Astrocyte (in vitro differentiated cells and primary cell): ENCODE data around the gene KRTAP5-5. TPM values are rescaled to one million over a fixed set of nuclear protein-coding genes. Genes with fewer than 3 reads are reported as not detected.

ENCODE experiments used
- DNase-seq: peaks from one replicate; pipeline ENCODE4 v3.0.0-alpha.2; 2010; ENCODE audit warnings: low read depth
- FAIRE-seq: peaks from 2 replicates; lab custom pipeline; 2011; peaks lifted over from hg19 to GRCh38; lab: Jason Lieb, UNC
- H2AFZ ChIP-seq: 2 replicates; pipeline ENCODE4 v1.6.0; 2012; ENCODE audit warnings: low read depth, low read length, inconsistent platforms
- H3K27ac ChIP-seq: 2 replicates; pipeline ENCODE4 v1.5.1; 2011; ENCODE audit warnings: low read depth, low read length, inconsistent platforms
- H3K27me3 ChIP-seq: 2 replicates; pipeline ENCODE4 v1.6.0; 2011; ENCODE audit warnings: low read length, inconsistent platforms; ENCODE audit not compliant: insufficient read depth
- H3K36me3 ChIP-seq: 2 replicates; pipeline ENCODE4 v1.5.1; 2011; ENCODE audit warnings: low read length, inconsistent platforms; ENCODE audit not compliant: insufficient read depth
- H3K4me1 ChIP-seq: 2 replicates; pipeline ENCODE4 v1.5.1; 2011; ENCODE audit warnings: low read length, inconsistent platforms; ENCODE audit not compliant: insufficient read depth
- H3K4me2 ChIP-seq: 2 replicates; pipeline ENCODE4 v1.6.0; 2012; ENCODE audit warnings: low read length, inconsistent platforms
- H3K4me3 ChIP-seq: 2 replicates; pipeline ENCODE4 v1.5.1; 2011; ENCODE audit warnings: low read depth, mild to moderate bottlenecking, low read length, inconsistent platforms; ENCODE audit not compliant: insufficient read depth
- H3K79me2 ChIP-seq: 2 replicates; pipeline ENCODE4 v1.6.0; 2012; ENCODE audit warnings: mild to moderate bottlenecking, low read length, inconsistent platforms; ENCODE audit not compliant: insufficient read depth
- H3K9ac ChIP-seq: 2 replicates; pipeline ENCODE4 v1.6.0; 2012; ENCODE audit warnings: mild to moderate bottlenecking, low read length, inconsistent platforms
- H3K9me3 ChIP-seq: 2 replicates; pipeline ENCODE4 v1.5.1; 2012; ENCODE audit warnings: low read depth, mild to moderate bottlenecking, low read length, inconsistent platforms; ENCODE audit not compliant: insufficient read depth
- H4K20me1 ChIP-seq: 2 replicates; pipeline ENCODE4 v1.6.0; 2012; ENCODE audit warnings: low read length, inconsistent platforms; ENCODE audit not compliant: insufficient read depth
- H3K27ac Mint-ChIP-seq: one replicate; pipeline ENCODE4 v1.8.0; 2021; ENCODE audit warnings: mild to moderate bottlenecking, mixed read lengths; ENCODE audit not compliant: unreplicated experiment
- H3K27me3 Mint-ChIP-seq: one replicate; pipeline ENCODE4 v1.8.0; 2021; ENCODE audit warnings: low read depth, mixed read lengths; ENCODE audit not compliant: unreplicated experiment
- H3K36me3 Mint-ChIP-seq: one replicate; pipeline ENCODE4 v1.8.0; 2021; ENCODE audit warnings: low read depth, mixed read lengths; ENCODE audit not compliant: unreplicated experiment
- H3K4me1 Mint-ChIP-seq: one replicate; pipeline ENCODE4 v1.8.0; 2021; ENCODE audit warnings: low read depth, mixed read lengths; ENCODE audit not compliant: unreplicated experiment
- H3K4me3 Mint-ChIP-seq: one replicate; pipeline ENCODE4 v1.8.0; 2021; ENCODE audit warnings: mild to moderate bottlenecking, moderate library complexity, mixed read lengths; ENCODE audit not compliant: unreplicated experiment
- H3K9me3 Mint-ChIP-seq: one replicate; pipeline ENCODE4 v1.8.0; 2021; ENCODE audit warnings: mild to moderate bottlenecking, mixed read lengths; ENCODE audit not compliant: unreplicated experiment
- CTCF ChIP-seq: IDR thresholded peaks from 2 replicates; pipeline ENCODE4 v1.5.1; 2011; ENCODE audit warnings: low read depth, mild to moderate bottlenecking, inconsistent platforms, low read length, moderate library complexity; ENCODE audit not compliant: insufficient read depth
- EZH2 ChIP-seq: IDR thresholded peaks from 2 replicates; pipeline ENCODE4 v1.6.1; 2012; ENCODE audit warnings: mild to moderate bottlenecking, low read length, inconsistent platforms; ENCODE audit not compliant: insufficient read depth
- total RNA-seq: library from RNA; stranded (reverse); gene quantifications from 2 replicates; pipeline ENCODE4 v1.2.1, GENCODE V29; 2021

Gene KRTAP5-5
- total RNA-seq, 1 donor from 2014 or later: not detected

- no peaks in the 10 kb centered on the region for H3K36me3 Mint-ChIP-seq
- no peak overlapping the region for H3K27ac Mint-ChIP-seq
Measured at GRCh38 chr11:1637628-1638027, 8.1 kb downstream of the KRTAP5-5 start.

GRCh38 chr11:1638344-1638743 lies 8.8 kb downstream of the KRTAP5-5 start:
- H3K27ac ChIP-seq: no peak overlapping the region
- H3K9me3 ChIP-seq: no peaks in the 10 kb centered on the region
- H2AFZ ChIP-seq: no peak overlapping the region
- H3K27me3 ChIP-seq: peaks cover 21% of the 10 kb centered on the region
- no peak overlapping the region for H3K4me3 ChIP-seq
- Mint-ChIP-seq H3K4me3 (no peak overlapping the region), H3K27ac (no peak overlapping the region), H3K4me1 (no peaks in the 10 kb centered on the region), H3K27me3 (peaks cover 59% of the 10 kb centered on the region), H3K9me3 (peaks cover 3% of the 10 kb centered on the region), H3K36me3 (no peaks in the 10 kb centered on the region)
- no peaks in the 10 kb centered on the region for H3K4me1 ChIP-seq
- no peak overlapping the region for H3K4me2 ChIP-seq
- FAIRE-seq (no peak), DNase-seq (no peak)
- H3K9ac ChIP-seq: no peak overlapping the region
- no peaks in the 10 kb centered on the region for H3K79me2 ChIP-seq
- H4K20me1 ChIP-seq: no peaks in the 10 kb centered on the region
- TF ChIP-seq EZH2 (no peak), CTCF (no peak)
- H3K36me3 ChIP-seq: no peaks in the 10 kb centered on the region

More at GRCh38 chr11:1637628-1638027, 8.1 kb downstream of the KRTAP5-5 start:
- Histone ChIP-seq H3K27ac (no peak overlapping the region), H3K79me2 (no peaks in the 10 kb centered on the region), H3K4me2 (no peak overlapping the region), H3K9ac (no peak overlapping the region), H3K4me1 (no peaks in the 10 kb centered on the region), H3K36me3 (no peaks in the 10 kb centered on the region), H4K20me1 (no peaks in the 10 kb centered on the region), H2AFZ (no peak overlapping the region), H3K9me3 (no peaks in the 10 kb centered on the region), H3K4me3 (no peak overlapping the region), H3K27me3 (peaks cover 22% of the 10 kb centered on the region)
- Mint-ChIP-seq H3K9me3 (peaks cover 3% of the 10 kb centered on the region), H3K4me1 (peaks cover 6% of the 10 kb centered on the region), H3K4me3 (no peak overlapping the region), H3K27me3 (peaks cover 66% of the 10 kb centered on the region)
- DNase-seq (no peak), FAIRE-seq (no peak)
- no peak for TF ChIP-seq EZH2
- TF ChIP-seq CTCF: no peak

- peaks cover 55% of the 10 kb centered on the region for H3K27me3 Mint-ChIP-seq
- TF ChIP-seq CTCF: no peak
- no peak for TF ChIP-seq EZH2
- no peaks in the 10 kb centered on the region for H3K36me3 Mint-ChIP-seq
- H3K27ac Mint-ChIP-seq: no peak overlapping the region
- H3K9ac ChIP-seq: no peak overlapping the region
- H3K4me1 Mint-ChIP-seq: no peaks in the 10 kb centered on the region
- H3K79me2 ChIP-seq: no peaks in the 10 kb centered on the region
- H3K4me3 Mint-ChIP-seq: no peak overlapping the region
- no peak overlapping the region for H3K4me3 ChIP-seq
- no peak overlapping the region for H2AFZ ChIP-seq
- no peaks in the 10 kb centered on the region for H3K9me3 ChIP-seq
- DNase-seq: no peak
- no peak overlapping the region for H3K27ac ChIP-seq
- no peaks in the 10 kb centered on the region for H4K20me1 ChIP-seq
- H3K27me3 ChIP-seq: peaks cover 20% of the 10 kb centered on the region
- no peaks in the 10 kb centered on the region for H3K36me3 ChIP-seq
- H3K4me1 ChIP-seq: no peaks in the 10 kb centered on the region
- H3K9me3 Mint-ChIP-seq: peaks cover 3% of the 10 kb centered on the region
- FAIRE-seq: no peak
- H3K4me2 ChIP-seq: no peak overlapping the region
Measured at GRCh38 chr11:1639102-1639620, 9.6 kb downstream of the KRTAP5-5 start.
